GM21447 (cell line): ENCODE data around the gene MS4A8.

ENCODE experiments used
- ATAC-seq: cut with Tn5 transposase; IDR thresholded peaks from one replicate; pipeline ENCODE4 v1.9.1; 2021; ENCODE audit not compliant: unreplicated experiment

Gene MS4A8

DNA sequence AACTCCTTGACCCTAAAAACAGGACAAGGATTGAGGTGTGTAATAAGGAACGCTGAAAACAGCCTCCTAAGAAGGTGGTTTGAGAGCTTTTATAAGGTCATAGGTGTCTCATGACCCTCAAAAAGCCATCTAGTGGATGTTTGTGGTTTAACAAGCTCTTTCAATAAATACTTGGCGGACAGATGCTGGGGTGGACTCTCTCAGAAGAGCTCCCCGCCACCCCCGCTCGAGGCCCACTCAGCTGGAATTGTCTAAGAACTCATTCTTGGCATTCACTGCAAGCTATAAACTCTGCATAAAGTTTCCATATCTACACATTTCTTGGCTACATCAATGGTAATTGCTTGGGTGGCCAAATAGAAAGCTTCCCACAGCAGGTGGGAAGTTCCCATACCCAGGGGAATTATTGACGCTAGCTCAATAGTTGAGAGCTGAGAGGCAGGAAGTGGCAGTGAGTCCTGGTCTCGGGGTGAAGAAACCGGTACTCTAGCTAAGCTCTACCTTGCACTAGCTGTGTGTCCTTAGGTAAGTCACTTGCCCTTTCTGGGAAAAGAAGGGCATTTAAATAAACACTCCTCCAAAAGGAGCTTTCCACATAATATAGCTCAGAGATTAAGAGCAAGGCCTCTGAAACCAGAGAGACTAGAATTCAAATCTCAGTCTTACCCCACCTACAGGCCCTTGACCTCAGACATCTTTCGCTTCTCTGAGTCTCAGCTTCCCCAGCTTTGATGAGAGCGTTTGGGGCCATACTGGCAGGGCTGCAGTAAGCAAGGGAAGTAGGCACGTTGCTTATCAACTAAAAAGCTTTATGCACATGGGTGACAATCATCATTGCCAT, 63.7 kb downstream of the MS4A8 start:
- peak; percentile 61 for ATAC-seq

- ATAC-seq = no peak
These were observed 64.4 kb downstream of the MS4A8 start for GRCh38 chr11:60763692-60764369.

- peak; percentile 40 for ATAC-seq
These were observed 65.5 kb downstream of the MS4A8 start for GRCh38 chr11:60764879-60765278.

GRCh38 chr11:60765355-60765754, 65.9 kb downstream of the MS4A8 start:
- no peak for ATAC-seq
